Naive thymus-derived CD8-positive, alpha-beta T cell (primary cell): ENCODE data around the gene EEF1E1. TPM values are rescaled to one million over a fixed set of nuclear protein-coding genes. Genes with fewer than 3 reads are reported as not detected.
A peak's percentile ranks its signal among the peaks of the same experiment; 100 is the strongest.
"Not testable (repeated sequence)": the region's sequence is repeated elsewhere in the genome, so short reads cannot be mapped to it uniquely, and the experiment has no call there.

Experiments
- ATAC-seq, 2 donors: fragments of 150-1000 bp; cut with Tn5 transposase in 1 of 2; sonication (Bioruptor Pico), chemical (Tn5 transposase) in 1 of 2; 1 replicate in 1 of 2; 2 replicates in 1 of 2; pipeline ENCODE4 v1.10.0; 2021; ENCODE audit warnings: mild to moderate bottlenecking in 2 of 2, moderate library complexity in 2 of 2
- POLR2A ChIA-PET: fragments of 350-600 bp; sonication (Branson Sonifier 250); formaldehyde crosslinking; loops from one replicate; lab custom pipeline; 2021; ENCODE audit warnings: antibody characterized with exemption; lab: Charles Lee
- DNase-seq, 10 donors: peaks; one replicate each; pipeline versions ENCODE4 v3.0.0 to v3.0.0-alpha.2; 2020 to 2022
- H3K27ac Mint-ChIP-seq, 10 donors: one replicate each; pipeline ENCODE4 v1.8.0; 2020 to 2022; ENCODE audit warnings: mild to moderate bottlenecking in 10 of 10, mixed read lengths in 10 of 10, moderate library complexity in 4 of 10, inconsistent platforms in 1 of 10
- H3K27me3 Mint-ChIP-seq, 5 donors: one replicate each; pipeline ENCODE4 v1.8.0; 2021 to 2022; ENCODE audit warnings: mixed read lengths in 5 of 5
- H3K36me3 Mint-ChIP-seq, 3 donors: one replicate each; pipeline ENCODE4 v1.8.0; 2020 to 2022; ENCODE audit warnings: mixed read lengths in 3 of 3, mild to moderate bottlenecking in 2 of 3, inconsistent platforms in 1 of 3
- H3K4me1 Mint-ChIP-seq, 4 donors: one replicate each; pipeline ENCODE4 v1.8.0; 2021 to 2022; ENCODE audit warnings: mixed read lengths in 4 of 4
- H3K4me3 Mint-ChIP-seq, 10 donors: one replicate each; pipeline ENCODE4 v1.8.0; 2020 to 2022; ENCODE audit warnings: mild to moderate bottlenecking in 10 of 10, mixed read lengths in 10 of 10, moderate library complexity in 6 of 10, inconsistent platforms in 1 of 10
- H3K9me3 Mint-ChIP-seq, 9 donors: one replicate each; pipeline ENCODE4 v1.8.0; 2020 to 2022; ENCODE audit warnings: mixed read lengths in 9 of 9, mild to moderate bottlenecking in 3 of 9, inconsistent platforms in 1 of 9, moderate library complexity in 1 of 9
- polyA plus RNA-seq, 3 donors: library from polyadenylated mRNA; unstranded; fragments of 300-500 nt; fragmentation: Illumina TruSeq; gene quantifications; one replicate each; pipeline ENCODE4 v1.2.3, GENCODE V29; 2021
- total RNA-seq, 8 experiments: library from RNA in 2 of 8; stranded (reverse) in 2 of 8; gene quantifications; one replicate each; pipeline ENCODE4 v1.2.3 and lab custom pipeline; 2021 to 2026

Gene EEF1E1
- total and polyA plus RNA-seq, 5 experiments from 2014 or later = 25.2 to 62.0 (median 55.5) TPM

- DNase-seq (no peak), ATAC-seq (no peak)
- H3K27ac Mint-ChIP-seq = peak overlapping the region in 1 of 10 donors; percentile 44
- peaks cover 0 to 21% (median 17%) of the 10 kb centered on the region in 4 donors for H3K4me1 Mint-ChIP-seq
- H3K36me3 Mint-ChIP-seq = peaks cover 13 to 77% (median 18%) of the 10 kb centered on the region in 3 donors
- H3K4me3 Mint-ChIP-seq = no peak overlapping the region
- POLR2A ChIA-PET = no interaction called here
- no peaks in the 10 kb centered on the region for H3K27me3 Mint-ChIP-seq
- H3K9me3 Mint-ChIP-seq = no peaks in the 10 kb centered on the region
These were observed 48.1 kb downstream of the EEF1E1 start for GRCh38 chr6:8054276-8054675.

- Mint-ChIP-seq H3K27me3 (no peaks in the 10 kb centered on the region), H3K9me3 (peaks cover 0 to 13% (median 6%) of the 10 kb centered on the region in 9 donors), H3K27ac (no peak overlapping the region), H3K4me1 (peaks cover 0 to 13% (median 6%) of the 10 kb centered on the region in 4 donors), H3K4me3 (no peak overlapping the region), H3K36me3 (peaks cover 40 to 69% (median 47%) of the 10 kb centered on the region in 3 donors)
- ATAC-seq (no peak), DNase-seq (no peak)
- POLR2A ChIA-PET = no interaction called here
These were observed 54.6 kb downstream of the EEF1E1 start for GRCh38 chr6:8047541-8048292.

GRCh38 chr6:8045769-8046168, 56.6 kb downstream of the EEF1E1 start:
- H3K27me3 Mint-ChIP-seq, H3K4me3 Mint-ChIP-seq, POLR2A ChIA-PET, DNase-seq, H3K4me1 Mint-ChIP-seq, H3K27ac Mint-ChIP-seq, ATAC-seq: not testable (repeated sequence)
- peaks cover 36 to 68% (median 41%) of the 10 kb centered on the region in 3 donors for H3K36me3 Mint-ChIP-seq
- H3K9me3 Mint-ChIP-seq = peaks cover 0 to 14% (median 6%) of the 10 kb centered on the region in 9 donors

- Mint-ChIP-seq H3K9me3 (peaks cover 0 to 17% (median 6%) of the 10 kb centered on the region in 9 donors), H3K27me3 (no peaks in the 10 kb centered on the region), H3K4me1 (peaks cover 0 to 16% (median 4%) of the 10 kb centered on the region in 4 donors), H3K36me3 (peaks cover 45 to 77% (median 61%) of the 10 kb centered on the region in 3 donors), H3K4me3 (no peak overlapping the region), H3K27ac (no peak overlapping the region)
- POLR2A ChIA-PET = no interaction called here
- ATAC-seq = no peak
- DNase-seq = no peak
These were observed 59.1 kb downstream of the EEF1E1 start for GRCh38 chr6:8043221-8043620.

GRCh38 chr6:8041913-8042583, 60.3 kb downstream of the EEF1E1 start:
- H3K9me3 Mint-ChIP-seq = peaks cover 0 to 17% (median 6%) of the 10 kb centered on the region in 9 donors
- DNase-seq (no peak), ATAC-seq (no peak)
- H3K36me3 Mint-ChIP-seq = peaks cover 34 to 77% (median 60%) of the 10 kb centered on the region in 3 donors
- POLR2A ChIA-PET = interaction anchor here (0.6 kb wide), 1 partner anchor 532 kb away, joined by 5 read pairs; no protein-coding TSS in a partner anchor
- H3K27ac Mint-ChIP-seq = no peak overlapping the region
- H3K27me3 Mint-ChIP-seq = no peaks in the 10 kb centered on the region
- no peak overlapping the region for H3K4me3 Mint-ChIP-seq
- peaks cover 9 to 26% (median 15%) of the 10 kb centered on the region in 4 donors for H3K4me1 Mint-ChIP-seq

- H3K27ac Mint-ChIP-seq, H3K27me3 Mint-ChIP-seq, DNase-seq, ATAC-seq, H3K4me3 Mint-ChIP-seq, POLR2A ChIA-PET: not testable (repeated sequence)
- H3K36me3 Mint-ChIP-seq = peaks cover 22 to 67% (median 49%) of the 10 kb centered on the region in 3 donors
- H3K4me1 Mint-ChIP-seq = peaks cover 40 to 71% (median 64%) of the 10 kb centered on the region in 4 donors
- peaks cover 0 to 17% (median 9%) of the 10 kb centered on the region in 9 donors for H3K9me3 Mint-ChIP-seq
These were observed 68.2 kb downstream of the EEF1E1 start for GRCh38 chr6:8034107-8034506.

GRCh38 chr6:8030920-8031319, 71.4 kb downstream of the EEF1E1 start:
- Mint-ChIP-seq H3K27me3 (no peaks in the 10 kb centered on the region), H3K4me1 (peaks cover 32 to 59% (median 49%) of the 10 kb centered on the region in 4 donors), H3K27ac (no peak overlapping the region), H3K4me3 (peak overlapping the region in 2 of 10 donors; percentile 3 to 21), H3K9me3 (peaks cover 0 to 17% (median 7%) of the 10 kb centered on the region in 9 donors), H3K36me3 (peaks cover 18 to 58% (median 33%) of the 10 kb centered on the region in 3 donors)
- POLR2A ChIA-PET = no interaction called here
- DNase-seq (no peak), ATAC-seq (no peak)

Other genes starting within 250 kb of the EEF1E1 start
- gene TXNDC5, start 191.8 kb downstream of the EEF1E1 start, total RNA-seq = 10 to 100 TPM; 10.7 to 12.1 TPM
- 10 to 100 TPM; 14.5 to 25.2 (median 24.6) TPM for gene TXNDC5, start 191.8 kb downstream of the EEF1E1 start, polyA plus RNA-seq
- gene BLOC1S5, start 38.2 kb downstream of the EEF1E1 start, total RNA-seq = 10 to 100 TPM; 23.5 to 24.7 TPM
- gene BLOC1S5, start 38.2 kb downstream of the EEF1E1 start, polyA plus RNA-seq = 10 to 100 TPM; 28.5 to 33.7 (median 32.8) TPM